NCI-H2227 (cell line): ENCODE results near the gene LRP11.
"Not testable (repeated sequence)": the region's sequence is repeated elsewhere in the genome, so short reads cannot be mapped to it uniquely, and the experiment has no call there.

Source experiments
- DNase-seq: peaks from one replicate; lab custom pipeline; 2025; ENCODE audit not compliant: unreplicated experiment; lab: John Stamatoyannopoulos, UW

The LRP11 gene

DNA sequence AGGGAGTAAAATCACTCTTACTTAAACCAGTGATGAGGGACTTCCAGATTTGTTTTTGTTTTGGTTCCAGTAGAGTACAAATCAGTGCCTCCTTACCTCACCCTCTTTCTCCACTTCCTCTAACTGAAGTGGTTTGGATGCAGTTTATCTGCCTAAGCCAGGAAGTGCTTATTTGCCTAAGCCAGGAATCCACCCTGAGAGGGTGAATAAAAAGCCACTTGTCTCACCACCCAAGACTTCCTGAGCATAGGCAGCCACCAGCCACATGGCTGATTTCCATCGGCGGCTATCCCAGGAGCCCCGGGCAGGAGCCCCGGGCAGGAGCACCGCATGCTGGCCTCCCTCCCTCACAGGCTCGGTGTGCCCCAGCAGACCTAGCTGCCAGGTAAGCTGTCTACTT is 12.0 kb downstream of the LRP11 start:
- DNase-seq: no peak

DNA sequence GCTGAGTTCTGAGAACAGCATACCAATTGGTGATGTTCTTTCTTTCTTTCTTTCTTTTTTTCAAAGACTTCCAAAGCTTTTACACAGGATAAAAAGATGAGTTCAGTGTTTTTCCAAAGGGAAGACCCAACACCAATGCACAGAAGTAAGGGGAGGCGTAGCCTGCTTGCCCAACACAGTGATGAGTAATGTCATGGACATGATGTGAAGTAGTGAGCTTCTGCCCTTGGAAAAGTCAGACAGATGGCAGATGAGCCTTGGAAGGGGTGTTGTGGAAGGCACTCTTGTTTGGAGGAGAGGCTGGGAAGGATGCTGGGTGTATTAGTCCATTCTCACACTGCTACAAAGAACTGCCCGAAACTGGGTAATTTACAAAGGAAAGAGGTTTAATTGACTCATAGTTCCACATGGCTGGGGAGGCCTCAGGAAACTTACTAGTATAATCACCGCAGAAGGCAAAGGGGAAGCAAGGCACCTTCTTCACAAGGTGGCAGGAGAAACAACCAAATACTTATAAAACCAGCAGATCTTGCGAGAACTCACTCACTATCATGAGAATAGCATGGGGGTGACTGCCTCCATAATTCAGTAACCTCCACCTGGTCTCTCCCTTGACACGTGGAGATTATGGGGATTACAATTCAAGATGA is 12.6 kb downstream of the LRP11 start:
- DNase-seq: no peak

GRCh38 chr6:149848343-149848742 is 15.8 kb downstream of the LRP11 start:
- not testable (repeated sequence) for DNase-seq

DNA sequence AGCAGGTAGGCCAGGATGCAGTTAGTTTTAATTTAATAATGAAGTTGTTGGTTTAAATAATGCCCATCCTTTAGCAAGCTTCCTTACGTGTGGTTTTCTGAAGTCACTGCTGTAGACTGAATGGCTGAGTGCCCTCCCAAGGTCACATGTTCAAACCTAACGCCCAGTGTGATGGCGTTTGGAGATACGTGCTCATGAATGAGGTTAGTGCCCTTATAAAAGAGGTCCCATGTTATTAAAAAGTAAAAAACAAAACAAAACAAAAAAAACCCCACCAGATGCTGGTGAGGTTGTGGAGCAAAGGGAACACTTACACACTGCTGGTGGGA is 16.3 kb downstream of the LRP11 start:
- no peak for DNase-seq

DNA sequence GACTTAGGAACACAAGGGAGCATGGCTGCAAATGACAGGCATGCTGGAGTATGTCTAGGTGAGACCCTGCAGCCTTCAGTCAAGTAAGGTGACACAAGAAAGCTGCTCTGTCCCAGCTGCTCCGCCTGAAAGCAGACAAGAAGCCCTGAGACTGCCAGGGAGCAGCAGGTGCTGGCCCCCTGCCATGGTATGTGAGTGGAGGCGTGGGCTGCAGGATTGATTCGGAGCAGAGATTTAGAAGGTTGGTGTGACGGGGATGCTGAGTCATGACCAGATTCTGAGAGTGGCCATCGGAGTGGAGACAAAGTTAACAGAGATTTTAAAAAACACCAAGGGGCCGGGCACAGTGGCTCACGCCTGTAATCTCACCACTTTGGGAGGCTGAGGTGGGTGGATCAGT is 17.8 kb downstream of the LRP11 start:
- DNase-seq: no peak

GRCh38 chr6:149845549-149845948 is 18.6 kb downstream of the LRP11 start:
- DNase-seq: no peak

DNA sequence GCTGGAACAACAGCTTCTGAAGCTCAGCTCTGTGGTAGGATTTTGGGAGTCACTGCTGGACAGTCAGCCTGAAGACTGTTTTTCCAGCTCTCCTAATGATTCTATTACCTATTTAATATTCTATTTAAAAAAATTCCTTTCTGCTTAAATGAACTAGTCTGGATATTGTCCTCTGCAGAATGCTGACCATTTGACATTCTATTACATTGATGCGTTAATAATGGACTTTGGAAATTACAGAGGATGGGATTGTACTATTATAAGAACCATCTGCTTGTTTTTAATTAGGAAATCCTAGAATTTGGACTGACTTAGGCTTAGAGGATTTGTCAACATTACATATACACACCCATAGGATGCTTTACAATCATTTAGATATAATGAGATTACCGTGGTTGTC is 19.7 kb downstream of the LRP11 start:
- no peak for DNase-seq

GRCh38 chr6:149844036-149844435 is 20.1 kb downstream of the LRP11 start:
- not testable (repeated sequence) for DNase-seq

GRCh38 chr6:149843051-149843633 is 21.0 kb downstream of the LRP11 start:
- DNase-seq: no peak

DNA sequence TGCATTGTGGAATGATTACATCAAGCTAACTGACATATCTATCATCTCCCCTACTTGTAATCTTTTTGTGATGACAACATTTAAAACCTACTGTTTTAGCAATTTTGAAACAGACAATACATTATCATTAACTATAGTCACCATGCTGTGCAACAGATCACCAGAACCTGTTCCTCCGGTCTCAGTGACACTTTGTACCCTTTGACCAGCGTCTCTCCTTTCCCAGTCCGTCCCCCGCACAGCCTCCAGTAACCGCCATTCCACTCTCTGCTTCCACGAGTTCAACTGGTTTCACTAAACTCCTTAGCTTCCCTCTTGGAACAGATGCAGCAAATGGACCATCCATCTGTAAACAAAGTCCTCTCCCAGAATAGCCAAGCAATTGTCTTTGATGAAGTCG is 21.8 kb downstream of the LRP11 start:
- no peak for DNase-seq

- DNase-seq: peak; percentile 46
Observed at GRCh38 chr6:149840345-149841075, 23.6 kb downstream of the LRP11 start.

- DNase-seq: peak; percentile 67
Observed at GRCh38 chr6:149834513-149835481, 29.4 kb downstream of the LRP11 start.

GRCh38 chr6:149833651-149834050 is 30.5 kb downstream of the LRP11 start:
- no peak for DNase-seq

- no peak for DNase-seq
Observed at GRCh38 chr6:149831308-149831820, 32.8 kb downstream of the LRP11 start.

DNA sequence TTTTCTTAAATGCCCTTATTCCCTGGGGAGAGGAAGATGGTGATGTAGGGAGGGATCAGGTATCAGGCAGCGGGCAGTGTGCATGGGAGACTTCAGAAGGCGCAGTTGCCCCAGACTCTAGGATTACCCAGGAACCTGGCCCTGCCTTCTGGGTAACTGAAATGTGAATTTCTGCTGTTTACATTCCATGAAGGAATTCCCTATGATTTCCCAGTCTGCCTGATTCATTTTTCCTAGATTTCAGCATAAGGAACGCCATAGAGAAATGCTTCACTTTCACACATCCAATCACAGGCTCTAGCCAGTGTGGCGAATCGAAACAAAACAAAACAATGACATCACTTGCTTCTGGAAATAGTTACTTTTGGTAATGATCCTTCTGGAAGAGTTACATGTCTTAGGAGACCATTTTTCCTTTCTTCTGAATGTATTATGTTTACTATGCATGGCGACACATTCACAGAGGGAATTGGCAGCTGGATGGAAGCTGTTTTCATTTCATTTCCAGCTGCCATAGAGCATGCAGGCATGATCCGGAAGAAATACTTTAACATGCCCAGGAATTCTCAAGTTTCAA is 33.3 kb downstream of the LRP11 start:
- DNase-seq: no peak

GRCh38 chr6:149825292-149825691 is 38.9 kb downstream of the LRP11 start:
- no peak for DNase-seq

GRCh38 chr6:149823013-149823412 is 41.1 kb downstream of the LRP11 start:
- DNase-seq: no peak

DNA sequence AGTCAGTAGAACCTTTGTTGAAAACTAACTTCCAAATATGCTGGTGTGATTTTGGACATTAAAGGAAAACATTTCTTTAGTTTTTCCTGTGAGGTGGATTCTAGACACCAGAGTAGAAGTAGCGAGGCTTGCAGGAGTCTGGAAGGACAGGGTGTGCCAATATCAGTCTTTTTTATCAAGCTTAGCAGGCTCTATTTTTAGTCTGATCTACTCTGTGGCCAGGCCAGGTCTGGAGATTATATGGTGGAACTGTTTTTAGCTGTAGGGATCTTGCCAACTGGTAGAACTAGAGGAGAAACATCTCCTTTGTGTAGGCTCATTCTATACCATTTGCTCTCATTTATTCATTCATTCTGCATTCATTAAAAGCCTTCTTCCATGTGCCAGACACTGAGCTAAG is 42.7 kb downstream of the LRP11 start:
- DNase-seq: no peak

- DNase-seq: no peak
Observed at GRCh38 chr6:149820506-149820905, 43.7 kb downstream of the LRP11 start.

DNA sequence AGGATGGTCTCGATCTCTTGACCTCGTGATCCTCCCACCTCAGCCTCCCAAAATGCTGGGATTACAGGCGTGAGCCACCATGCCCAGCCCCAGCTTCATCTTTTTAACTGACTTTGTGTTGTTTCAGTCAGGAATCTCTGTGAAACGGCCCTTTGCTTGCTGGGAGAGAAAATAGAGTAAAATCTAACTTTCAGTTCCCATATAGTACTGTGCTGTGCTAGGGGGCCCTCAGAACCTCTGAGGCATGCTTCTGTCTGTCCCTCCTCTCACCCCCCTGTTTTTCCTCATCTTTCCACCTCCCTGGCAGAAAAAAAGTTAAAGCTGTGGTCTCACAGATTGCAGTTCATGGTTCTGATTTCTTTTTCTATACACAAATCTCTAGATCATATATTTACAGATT is 48.4 kb downstream of the LRP11 start:
- DNase-seq: no peak

DNA sequence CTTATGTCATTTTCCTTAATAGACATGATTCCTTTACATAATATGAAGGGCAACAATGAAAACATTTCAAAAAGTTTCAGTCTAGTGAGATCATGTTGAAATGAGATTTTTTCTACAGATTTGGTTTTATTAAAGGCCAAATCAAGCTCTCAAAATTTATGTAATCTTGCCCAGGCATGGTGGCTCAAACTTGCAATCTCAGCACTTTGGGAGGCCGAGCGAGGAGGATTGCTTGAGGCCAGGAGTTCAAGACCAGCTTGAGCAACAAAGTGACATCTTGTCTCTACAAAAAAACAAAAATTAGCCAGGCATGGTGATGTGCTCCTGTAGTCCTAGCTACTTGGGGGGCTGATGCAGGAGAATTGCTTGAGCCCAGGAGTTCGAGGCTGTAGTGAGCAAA is 50.8 kb downstream of the LRP11 start:
- no peak for DNase-seq
